ENCODE measurements around the gene STRADA.

The STRADA gene

DNA sequence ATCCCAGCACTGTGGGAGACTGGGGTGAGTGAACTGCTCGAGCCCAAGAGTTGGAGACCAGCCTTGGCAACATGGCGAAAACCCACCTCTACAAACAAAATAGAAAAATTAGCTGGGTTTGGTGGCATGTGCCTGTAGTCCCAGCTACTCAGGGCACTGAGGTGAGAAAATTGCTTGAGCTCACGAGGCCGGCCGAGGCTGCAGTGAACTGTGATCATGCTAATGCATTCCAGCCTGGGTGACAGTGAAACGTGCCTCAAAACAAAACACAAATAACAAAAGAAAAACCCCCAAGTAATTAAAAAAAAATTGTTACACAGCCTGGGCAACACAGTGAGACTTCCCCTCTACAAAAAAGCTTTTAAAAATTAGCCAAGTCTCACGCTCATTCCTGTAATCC is 26.8 kb upstream of the STRADA start:
- Histone ChIP-seq H3K4me3 (ENCODE audit: low read depth, low read length) (no peak overlapping the region), H3K4me1 (peaks cover 3% of the 10 kb centered on the region), H3K9ac (no peak overlapping the region), H3K4me2 (ENCODE audit: low read length) (no peak overlapping the region), H3K27me3 (ENCODE audit: control insufficient read depth, insufficient read depth, low read length) (no peaks in the 10 kb centered on the region), H3K79me2 (peaks cover 56% of the 10 kb centered on the region), H3K27ac (no peak overlapping the region), H2AFZ (no peak overlapping the region), H3K36me3 (ENCODE audit: control insufficient read depth, insufficient read depth, low read length) (no peaks in the 10 kb centered on the region), H3K9me3 (ENCODE audit: control insufficient read depth, low read length) (no peaks in the 10 kb centered on the region)
- TF ChIP-seq CTCF (IDR thresholded peaks at IDR 0.05) = no peak

DNA sequence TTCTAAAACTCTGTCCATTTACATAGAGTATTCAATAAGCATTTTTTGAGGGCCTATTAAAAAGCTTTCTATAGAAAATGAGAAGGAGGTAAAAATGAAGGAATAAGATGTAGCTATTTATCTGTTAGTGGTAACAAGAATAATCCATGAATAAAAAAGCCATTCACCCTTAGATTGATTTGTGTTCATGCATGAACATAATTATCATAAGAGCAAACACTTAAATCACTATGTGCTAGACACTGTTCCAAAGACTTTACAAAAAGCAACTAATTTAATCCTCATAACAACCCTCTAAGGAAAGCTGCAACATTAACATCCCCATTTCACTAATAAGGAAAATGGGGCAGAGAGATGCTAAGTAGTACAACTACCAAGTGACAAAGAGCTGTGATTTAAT is 25.2 kb upstream of the STRADA start:
- Histone ChIP-seq H3K27ac (no peak overlapping the region), H3K79me2 (peaks cover 56% of the 10 kb centered on the region)

DNA sequence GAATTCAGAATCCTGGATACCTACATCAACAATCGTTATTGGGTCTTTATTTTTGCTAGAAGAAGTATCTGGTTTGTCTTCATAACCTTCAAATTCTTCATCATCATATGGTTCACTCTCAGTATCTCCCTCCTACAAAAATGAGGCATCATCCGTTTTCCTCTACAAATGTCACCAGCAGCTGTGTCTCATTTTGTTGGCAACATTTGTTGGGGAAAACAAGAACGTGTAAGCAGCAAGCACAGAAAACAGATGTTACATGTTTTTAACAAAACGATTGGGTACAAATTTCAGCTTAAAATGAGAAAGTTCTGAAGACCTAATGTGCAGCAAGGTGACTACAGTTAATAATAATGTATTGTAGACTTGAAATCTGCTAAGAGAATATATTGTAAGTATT is 23.1 kb upstream of the STRADA start:
- no peak overlapping the region for H3K9ac ChIP-seq
- no peak overlapping the region for H3K4me2 ChIP-seq (ENCODE audit: low read length)

More for the DNA sequence above, 25.2 kb upstream of the STRADA start:
- no peak overlapping the region for H3K4me2 ChIP-seq (ENCODE audit: low read length)
- no peaks in the 10 kb centered on the region for H3K36me3 ChIP-seq (ENCODE audit: control insufficient read depth, insufficient read depth, low read length)
- no peaks in the 10 kb centered on the region for H3K9me3 ChIP-seq (ENCODE audit: control insufficient read depth, low read length)
- no peak for TF ChIP-seq CTCF (IDR thresholded peaks at IDR 0.05)
- no peak overlapping the region for H3K4me3 ChIP-seq (ENCODE audit: low read depth, low read length)
- H3K27me3 ChIP-seq (ENCODE audit: control insufficient read depth, insufficient read depth, low read length) = no peaks in the 10 kb centered on the region
- no peak overlapping the region for H3K9ac ChIP-seq
- no peak overlapping the region for H2AFZ ChIP-seq
- H3K4me1 ChIP-seq = no peaks in the 10 kb centered on the region

DNA sequence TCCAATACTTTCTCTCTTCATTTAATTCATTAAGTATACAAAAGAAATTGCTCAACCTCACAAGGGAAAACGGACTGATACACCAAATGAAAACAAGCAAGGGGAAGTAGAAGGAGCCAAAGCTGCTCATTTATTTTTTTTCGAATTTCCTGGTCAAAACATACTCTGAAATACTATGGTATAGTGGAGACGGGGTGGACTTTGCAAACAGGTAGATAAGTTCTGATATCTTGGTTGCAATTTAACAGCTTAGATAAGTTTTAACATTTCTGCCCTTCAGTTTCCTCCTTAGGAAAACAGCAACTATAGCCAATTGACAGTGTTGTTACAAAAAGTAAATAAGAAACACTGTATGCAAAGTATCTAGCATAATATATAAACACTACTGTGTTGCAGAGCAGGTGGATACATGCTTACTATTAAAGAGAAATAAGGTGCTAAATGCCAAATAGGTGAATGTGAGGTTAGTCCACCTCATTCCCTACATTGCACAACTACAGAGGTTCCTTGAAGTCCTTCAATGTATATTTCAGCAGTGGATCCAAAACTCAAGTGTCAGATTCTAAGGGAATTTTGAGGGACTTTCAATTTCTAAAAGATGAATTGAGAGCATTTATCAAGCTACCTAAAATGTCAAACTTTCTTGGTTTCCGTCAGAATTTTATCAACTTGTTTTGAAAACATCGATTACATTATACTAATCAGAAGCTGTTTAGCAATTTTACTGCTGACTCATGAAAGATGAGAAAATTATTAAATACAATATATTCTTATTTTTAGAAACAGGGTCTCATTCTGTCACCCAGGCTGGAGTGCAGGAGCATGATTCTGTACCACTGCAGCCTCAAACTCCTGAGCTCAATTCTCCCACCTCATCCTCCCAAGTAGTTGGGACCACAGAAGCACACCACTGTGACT is 20.8 kb upstream of the STRADA start:
- Histone ChIP-seq H3K4me3 (ENCODE audit: low read depth, low read length) (no peak overlapping the region), H3K9me3 (ENCODE audit: control insufficient read depth, low read length) (no peaks in the 10 kb centered on the region), H3K27ac (no peak overlapping the region), H3K36me3 (ENCODE audit: control insufficient read depth, insufficient read depth, low read length) (no peaks in the 10 kb centered on the region), H3K4me2 (ENCODE audit: low read length) (no peak overlapping the region), H3K4me1 (no peaks in the 10 kb centered on the region), H3K27me3 (ENCODE audit: control insufficient read depth, insufficient read depth, low read length) (no peaks in the 10 kb centered on the region), H3K9ac (no peak overlapping the region), H3K79me2 (peaks cover 24% of the 10 kb centered on the region), H2AFZ (no peak overlapping the region)
- TF ChIP-seq CTCF (IDR thresholded peaks at IDR 0.05) = no peak

More for the DNA sequence above, 23.1 kb upstream of the STRADA start:
- H3K4me3 ChIP-seq (ENCODE audit: low read depth, low read length) = no peak overlapping the region
- no peaks in the 10 kb centered on the region for H3K27me3 ChIP-seq (ENCODE audit: control insufficient read depth, insufficient read depth, low read length)
- peaks cover 41% of the 10 kb centered on the region for H3K79me2 ChIP-seq
- H3K27ac ChIP-seq = no peak overlapping the region
- H3K36me3 ChIP-seq (ENCODE audit: control insufficient read depth, insufficient read depth, low read length) = no peaks in the 10 kb centered on the region
- no peak overlapping the region for H2AFZ ChIP-seq
- H3K4me1 ChIP-seq = no peaks in the 10 kb centered on the region
- TF ChIP-seq CTCF (IDR thresholded peaks at IDR 0.05) = no peak
- H3K9me3 ChIP-seq (ENCODE audit: control insufficient read depth, low read length) = no peaks in the 10 kb centered on the region

All from parathyroid adenoma (tissue), 2 donors.